Measurements from ENCODE around the gene SLC29A1. TPM values are rescaled to one million over a fixed set of nuclear protein-coding genes. Genes with fewer than 3 reads are reported as not detected.

The SLC29A1 gene
- polyA plus RNA-seq, 3 donors = 34.0 to 38.5 (median 35.8) TPM

- no peak for DNase-seq
Observed at GRCh38 chr6:44253307-44254101, 30.1 kb downstream of the SLC29A1 start.

DNA sequence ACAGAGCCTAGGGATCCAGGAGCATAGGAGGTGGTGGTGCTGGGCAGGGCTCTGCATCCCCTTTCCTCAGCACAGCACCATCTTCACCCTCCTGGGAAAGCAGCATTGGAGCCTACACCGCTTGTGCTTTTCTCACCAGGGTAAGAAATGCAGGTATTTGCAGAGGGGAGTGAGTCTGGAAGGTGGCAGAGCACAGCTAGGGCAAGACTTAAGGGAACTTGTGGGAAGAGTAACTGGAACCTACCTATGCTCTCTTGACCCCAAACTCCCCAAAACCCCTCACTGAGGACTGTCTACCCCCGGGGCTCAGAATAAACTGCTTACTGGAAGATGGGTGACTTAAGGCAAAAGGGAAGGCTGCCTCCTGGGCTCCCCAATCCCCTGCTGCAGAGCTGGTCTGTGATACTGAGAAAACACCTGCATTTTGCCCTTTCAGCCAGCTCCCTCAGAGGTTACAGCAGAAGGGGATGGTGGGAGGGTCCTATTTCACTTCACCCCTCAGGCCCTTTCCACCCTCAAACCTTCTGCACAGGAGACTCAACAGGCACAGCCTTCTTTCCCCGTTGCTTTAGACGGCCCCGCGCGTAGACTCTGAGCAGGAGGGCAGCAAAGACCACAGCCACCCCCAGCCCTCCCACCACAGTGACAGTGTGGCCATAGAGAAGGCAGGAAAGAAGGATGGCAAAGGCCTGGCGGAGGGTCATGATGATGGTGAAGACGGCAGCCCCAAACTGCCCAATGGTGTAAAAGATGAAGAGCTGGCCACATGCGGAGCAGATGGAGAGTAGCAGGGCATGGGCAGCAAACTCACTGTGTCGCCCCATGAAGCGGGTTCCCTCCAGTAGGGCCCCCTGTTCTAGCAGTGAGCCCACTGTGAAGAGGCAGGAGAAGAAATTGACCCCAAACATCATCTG, 31.1 kb downstream of the SLC29A1 start:
- no peak for DNase-seq

DNA sequence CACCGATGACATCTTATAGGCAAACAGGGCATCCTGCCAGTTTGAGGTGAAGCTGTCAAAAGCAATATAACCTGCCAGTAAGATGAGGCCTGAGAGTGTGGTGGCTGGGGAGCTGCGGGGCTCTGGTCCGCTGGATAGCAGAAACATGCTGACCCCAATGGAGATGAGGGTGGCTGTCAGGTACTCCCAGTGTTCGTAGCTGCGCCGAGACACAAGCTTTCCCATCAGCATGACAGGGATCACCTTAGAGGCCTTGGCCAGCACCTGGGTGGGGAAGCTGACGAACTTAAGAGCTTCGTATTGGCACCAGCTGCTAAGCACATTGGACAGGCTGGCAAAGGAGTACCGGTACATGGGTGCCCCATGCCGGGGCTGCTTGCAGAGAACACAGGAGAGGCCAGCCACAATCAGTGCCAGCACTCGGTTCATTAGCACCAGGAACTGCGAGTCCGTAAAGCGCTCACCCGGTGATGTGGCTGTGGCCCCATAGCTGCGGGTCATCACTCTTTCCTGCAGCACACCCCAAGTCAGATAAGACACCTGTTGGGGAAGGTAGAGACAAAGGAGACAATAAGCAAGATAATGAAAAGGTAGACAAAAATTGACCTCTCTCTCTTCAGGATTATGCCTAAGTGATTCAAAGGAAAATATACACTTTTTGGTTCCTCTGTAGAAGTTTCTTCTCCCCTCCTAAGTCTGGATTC, 31.9 kb downstream of the SLC29A1 start:
- DNase-seq = no peak

- DNase-seq = no peak
Observed at GRCh38 chr6:44255871-44256774, 32.7 kb downstream of the SLC29A1 start.

- DNase-seq = no peak
Observed at GRCh38 chr6:44256775-44257024, 33.3 kb downstream of the SLC29A1 start.

DNA sequence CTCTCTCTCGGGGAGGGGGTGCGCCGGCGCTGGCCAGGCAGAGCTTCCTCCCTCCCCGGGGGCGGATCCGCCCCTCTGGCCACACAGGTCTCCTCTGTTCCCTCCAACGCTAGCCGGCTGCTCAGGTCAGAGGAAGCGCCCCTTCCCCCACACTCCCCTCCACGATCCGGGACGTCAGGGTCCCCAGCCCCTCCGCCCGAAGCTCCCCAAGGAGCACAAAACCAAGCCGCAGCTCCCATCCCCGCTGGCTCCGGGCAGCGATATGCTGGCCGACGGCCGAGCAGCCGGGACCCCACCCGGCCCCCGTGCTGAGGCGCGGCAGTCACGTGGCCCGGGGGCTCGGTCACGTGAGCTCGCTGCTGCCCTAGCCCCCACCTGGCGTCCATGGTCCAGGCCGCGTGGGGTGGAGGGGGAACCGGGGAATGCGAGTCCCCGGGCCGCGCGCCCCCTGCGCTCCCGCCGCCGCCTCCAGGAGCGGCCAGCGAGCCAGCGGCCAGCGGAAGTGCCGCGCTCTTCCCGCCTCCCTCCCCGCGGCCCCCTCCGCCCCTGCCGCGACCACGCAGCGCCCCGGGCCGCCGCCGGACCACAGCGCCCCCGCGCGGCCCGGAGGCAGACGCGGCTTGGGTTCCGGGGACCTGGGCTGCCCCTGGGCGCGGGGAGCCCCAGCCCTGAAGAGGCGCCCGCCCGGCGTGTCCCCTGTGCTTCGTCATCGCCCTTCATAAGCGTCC, 33.8 kb downstream of the SLC29A1 start, which contains the start of gene SLC35B2:
Gene SLC35B2, minus strand, starts transcription at position 504 of the 728 bp plus-strand sequence. Its CDS starts 118 bp downstream, at position 386.
- DNase-seq = peak; percentile 75

DNA sequence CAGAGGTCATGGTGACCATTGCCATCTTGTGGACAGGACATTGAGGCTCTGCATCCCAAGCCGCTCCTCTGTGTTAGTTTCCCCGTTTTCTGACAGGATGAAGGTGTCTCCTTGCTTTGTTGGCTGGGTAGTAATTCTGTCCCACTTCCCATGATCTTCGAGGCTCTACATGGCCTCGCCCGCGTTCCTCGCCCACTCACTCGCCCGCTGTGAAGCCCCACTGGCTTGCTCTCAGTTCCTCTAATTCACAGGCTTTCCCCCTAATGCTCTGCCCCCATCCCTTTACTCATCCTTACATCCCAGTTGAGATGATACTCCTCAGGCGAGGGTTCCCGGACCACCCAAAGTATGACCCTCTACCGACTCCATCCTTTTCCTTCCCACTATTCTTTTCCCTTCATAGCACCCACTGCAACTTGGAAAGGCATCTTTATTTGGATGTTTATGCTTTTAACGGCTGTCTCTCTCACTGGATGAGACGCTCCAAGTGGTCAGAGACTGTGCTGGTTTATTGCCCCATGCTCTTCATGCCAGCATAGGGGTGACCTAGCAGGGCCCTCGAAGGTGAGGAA, 34.4 kb downstream of the SLC29A1 start:
- DNase-seq = no peak

GRCh38 chr6:44258325-44258863, 35.0 kb downstream of the SLC29A1 start:
- no peak for DNase-seq

- DNase-seq = no peak
Observed at GRCh38 chr6:44258921-44259320, 35.5 kb downstream of the SLC29A1 start.

- no peak for DNase-seq
Observed at GRCh38 chr6:44260011-44260410, 36.6 kb downstream of the SLC29A1 start.

DNA sequence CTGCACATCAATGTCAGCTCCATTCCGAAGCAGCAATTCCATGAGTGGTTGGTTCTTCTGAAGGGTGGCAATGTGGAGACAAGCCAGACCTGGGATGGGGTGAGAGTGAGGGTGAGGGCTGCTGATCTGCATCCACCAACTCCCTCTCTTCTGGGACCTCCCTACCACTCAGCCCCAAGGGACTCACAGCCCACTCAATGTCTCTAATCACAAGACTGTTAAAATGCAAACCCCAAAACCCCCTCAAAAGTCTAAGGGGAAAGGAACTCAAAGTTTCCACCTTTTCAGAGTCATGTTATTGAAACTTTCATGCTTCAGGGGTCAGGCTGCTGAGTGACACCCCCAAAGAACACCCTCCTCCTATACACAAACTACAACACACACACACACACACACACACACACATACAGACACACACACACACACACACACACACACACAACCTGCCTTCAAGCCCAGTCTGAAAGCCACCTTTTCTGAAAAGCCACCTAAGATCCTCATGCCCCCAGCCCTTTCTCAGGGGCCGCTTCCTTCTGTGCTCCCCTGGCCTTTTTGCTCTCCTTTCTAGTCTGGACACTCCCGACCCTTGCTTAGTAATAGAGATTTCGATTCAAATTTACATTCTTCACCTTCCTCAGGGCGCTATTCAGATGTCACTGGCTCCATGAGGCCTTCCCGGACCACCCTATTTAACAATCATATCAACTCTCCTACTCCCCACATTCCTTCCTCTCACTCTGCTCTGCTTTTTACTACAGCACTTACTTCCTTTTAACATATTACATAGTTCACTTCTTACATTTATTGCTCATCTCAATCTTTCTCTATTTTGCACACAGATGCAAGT, 37.3 kb downstream of the SLC29A1 start:
- DNase-seq = no peak

GRCh38 chr6:44261581-44261980, 38.2 kb downstream of the SLC29A1 start:
- no peak for DNase-seq

DNA sequence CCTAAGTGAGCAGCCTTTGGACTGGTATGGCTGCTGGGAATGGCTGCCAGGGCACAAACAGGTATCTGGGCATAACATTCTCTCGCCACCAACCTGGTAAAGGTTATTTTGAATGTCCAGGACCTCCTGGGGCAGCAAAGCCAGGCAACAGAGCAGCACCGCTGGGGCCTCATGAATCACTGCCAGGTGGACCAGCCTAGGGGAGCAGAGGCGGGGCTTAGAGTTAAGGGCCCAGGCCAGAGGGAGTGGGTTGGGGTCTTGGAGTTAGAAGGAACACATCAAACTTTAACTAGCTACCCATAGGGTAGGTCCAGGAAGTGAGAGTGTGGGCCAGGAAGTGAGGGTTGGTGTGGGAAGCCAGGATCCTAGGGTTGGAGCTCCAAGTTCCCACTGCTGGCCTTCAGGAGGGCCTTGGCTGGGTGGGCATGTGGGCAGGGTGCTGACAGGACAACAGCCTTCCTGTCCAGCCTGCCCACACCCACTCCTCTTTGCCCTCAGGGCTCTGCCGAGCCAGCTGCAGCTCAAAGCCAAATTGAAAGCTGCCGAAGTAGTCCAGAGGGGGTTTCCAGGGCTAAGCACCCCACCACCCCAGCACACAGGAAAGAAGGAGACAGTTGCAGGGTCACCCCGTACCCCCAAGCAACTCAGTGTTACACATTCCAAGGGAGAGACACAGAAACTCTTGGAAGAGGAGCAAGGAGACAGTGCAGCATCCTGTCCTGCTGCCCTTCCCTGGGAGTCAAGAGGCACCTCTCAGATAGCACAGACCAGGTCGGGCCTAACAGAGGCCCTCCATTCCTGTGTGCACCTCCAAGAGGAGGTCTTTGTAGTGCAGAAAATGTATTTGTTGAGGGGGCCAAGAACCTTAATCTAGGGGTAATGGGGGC, 39.3 kb downstream of the SLC29A1 start:
- DNase-seq = no peak

GRCh38 chr6:44263354-44264100, 40.1 kb downstream of the SLC29A1 start:
- peak; percentile 42 for DNase-seq

GRCh38 chr6:44264154-44265006, 41.0 kb downstream of the SLC29A1 start:
- peak; percentile 33 for DNase-seq

Measured in renal pelvis (tissue), 4 donors.